Neural progenitor cell (in vitro differentiated cells): Measurements from ENCODE around the gene PTPRN2.

Source experiments
- CTCF ChIP-seq: fragments of 200-600 bp; sonication (generic); IDR thresholded peaks from 2 replicates; pipeline ENCODE4 v1.5.1; 2017; ENCODE audit warnings: antibody characterized with exemption, mild to moderate bottlenecking
- EZH2 ChIP-seq: fragments of 200-600 bp; sonication (generic); IDR thresholded peaks from 2 replicates; pipeline ENCODE4 v1.6.1; 2017; ENCODE audit warnings: antibody characterized with exemption, mild to moderate bottlenecking, moderate library complexity
- EZH2phosphoT487 ChIP-seq: fragments of 200-600 bp; sonication (generic); IDR thresholded peaks from 2 replicates; pipeline ENCODE4 v1.6.1; 2017; ENCODE audit warnings: antibody characterized with exemption

- TF ChIP-seq CTCF, result no peak
- TF ChIP-seq EZH2phosphoT487, result no peak
- no peak for TF ChIP-seq EZH2
Observed at GRCh38 chr7:158080899-158081445, 506.7 kb downstream of the PTPRN2 start.
